Colonic mucosa (tissue), 4 donors: Measurements from ENCODE around the gene PPFIA2. TPM values are rescaled to one million over a fixed set of nuclear protein-coding genes. Genes with fewer than 3 reads are reported as not detected.

Experiments
- DNase-seq: peaks from one replicate; pipeline ENCODE4 v3.0.0-alpha.2; 2020
- H3K27ac ChIP-seq: fragments of 200-600 bp; one replicate; pipeline ENCODE4 v1.8.0; 2021
- H3K27me3 ChIP-seq: fragments of 200-600 bp; one replicate; pipeline ENCODE4 v1.8.0; 2021
- H3K36me3 ChIP-seq: fragments of 200-600 bp; one replicate; pipeline ENCODE4 v1.8.0; 2021
- H3K4me1 ChIP-seq: fragments of 200-600 bp; one replicate; pipeline ENCODE4 v1.8.0; 2021; ENCODE audit warnings: mild to moderate bottlenecking
- H3K4me3 ChIP-seq: fragments of 200-600 bp; one replicate; pipeline ENCODE4 v1.8.0; 2021
- H3K9ac ChIP-seq, 2 donors: one replicate each; pipeline ENCODE4 v1.7.0; 2013; ENCODE audit warnings: control low read depth in 2 of 2, low read depth in 2 of 2, low read length in 2 of 2
- H3K9me3 ChIP-seq: fragments of 200-600 bp; one replicate; pipeline ENCODE4 v1.8.0; 2021
- intact Hi-C: fragments of 100-400 bp; cut with DNase I; formaldehyde crosslinking; loops from one replicate; pipeline ENCODE4 v1.14.1; 2022
- total RNA-seq, 2 donors: library from RNA; stranded (reverse); fragmentation: NEBNext Ultra II Directional in 1 of 2; extraction: Animal tissue kit (Norgen Biotek cat#: 25700) in 1 of 2; gene quantifications; one replicate each; pipeline ENCODE4 v1.2.1, GENCODE V29; 2021
- TF ChIP-seq, protein P1 (sequence below): fragments of 200-600 bp; IDR thresholded peaks from one replicate; pipeline ENCODE4 v1.8.0; 2022; ENCODE audit warnings: antibody characterized with exemption, mild to moderate bottlenecking
- donor health status: healthy.
- donor health status: DM: no; HTN: no; CAD: no.
- donor health status: DM: no; HTN: no; CAD: no.

Gene PPFIA2
- total RNA-seq, 2 donors from 2014 or later: 0.49 to 2.2 TPM

DNA sequence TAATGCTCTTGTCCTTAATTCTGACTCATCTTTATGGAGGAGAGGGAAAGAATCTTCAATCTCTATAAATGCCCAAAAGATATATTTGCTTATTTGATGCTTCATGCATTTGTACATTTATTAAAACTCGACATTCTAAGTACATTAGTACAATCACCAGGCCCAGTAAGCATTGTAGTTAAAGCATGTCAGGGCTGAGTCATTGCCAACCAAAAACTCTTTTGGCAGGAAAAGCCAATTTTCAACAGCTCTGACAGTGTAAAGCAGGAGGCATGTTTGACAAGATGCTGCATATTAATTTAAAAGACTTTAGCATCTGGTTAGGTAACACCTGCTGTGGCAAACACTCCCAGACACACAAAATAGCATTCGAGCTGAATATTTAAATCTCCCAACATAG, 290.9 kb downstream of the PPFIA2 start:
- Histone ChIP-seq H3K27ac (no peak overlapping the region), H3K27me3 (no peaks in the 10 kb centered on the region), H3K9ac (no peak overlapping the region), H3K4me3 (no peak overlapping the region), H3K36me3 (no peaks in the 10 kb centered on the region), H3K4me1 (no peaks in the 10 kb centered on the region), H3K9me3 (no peaks in the 10 kb centered on the region)
- TF ChIP-seq, protein P1, sequence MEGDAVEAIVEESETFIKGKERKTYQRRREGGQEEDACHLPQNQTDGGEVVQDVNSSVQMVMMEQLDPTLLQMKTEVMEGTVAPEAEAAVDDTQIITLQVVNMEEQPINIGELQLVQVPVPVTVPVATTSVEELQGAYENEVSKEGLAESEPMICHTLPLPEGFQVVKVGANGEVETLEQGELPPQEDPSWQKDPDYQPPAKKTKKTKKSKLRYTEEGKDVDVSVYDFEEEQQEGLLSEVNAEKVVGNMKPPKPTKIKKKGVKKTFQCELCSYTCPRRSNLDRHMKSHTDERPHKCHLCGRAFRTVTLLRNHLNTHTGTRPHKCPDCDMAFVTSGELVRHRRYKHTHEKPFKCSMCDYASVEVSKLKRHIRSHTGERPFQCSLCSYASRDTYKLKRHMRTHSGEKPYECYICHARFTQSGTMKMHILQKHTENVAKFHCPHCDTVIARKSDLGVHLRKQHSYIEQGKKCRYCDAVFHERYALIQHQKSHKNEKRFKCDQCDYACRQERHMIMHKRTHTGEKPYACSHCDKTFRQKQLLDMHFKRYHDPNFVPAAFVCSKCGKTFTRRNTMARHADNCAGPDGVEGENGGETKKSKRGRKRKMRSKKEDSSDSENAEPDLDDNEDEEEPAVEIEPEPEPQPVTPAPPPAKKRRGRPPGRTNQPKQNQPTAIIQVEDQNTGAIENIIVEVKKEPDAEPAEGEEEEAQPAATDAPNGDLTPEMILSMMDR: no peak
- intact Hi-C loops: no loop called here
- no peak for DNase-seq

DNA sequence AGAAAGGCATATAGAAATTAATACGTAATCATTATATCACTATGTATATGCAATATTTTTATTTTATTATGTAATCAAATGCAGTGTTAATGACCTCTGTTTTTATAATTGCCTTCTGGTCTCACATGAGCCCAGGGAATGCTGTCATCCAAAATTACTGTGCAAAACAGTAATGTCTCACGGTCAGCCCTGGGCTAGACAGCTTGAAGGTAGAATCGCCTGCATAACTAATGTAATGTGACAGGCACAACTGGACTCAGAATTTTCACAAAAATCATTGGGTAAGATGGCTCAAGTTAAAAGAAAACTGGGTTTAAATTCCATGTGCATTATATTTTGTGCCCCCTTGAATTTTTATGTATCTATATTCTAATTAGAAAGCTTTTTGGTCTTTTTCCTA, 293.3 kb downstream of the PPFIA2 start:
- Histone ChIP-seq H3K9ac (no peak overlapping the region), H3K27ac (no peak overlapping the region), H3K27me3 (no peaks in the 10 kb centered on the region), H3K4me3 (no peak overlapping the region), H3K36me3 (no peaks in the 10 kb centered on the region), H3K9me3 (no peaks in the 10 kb centered on the region), H3K4me1 (no peaks in the 10 kb centered on the region)
- intact Hi-C loops: no loop called here
- DNase-seq: no peak
- TF ChIP-seq, protein P1: no peak

DNA sequence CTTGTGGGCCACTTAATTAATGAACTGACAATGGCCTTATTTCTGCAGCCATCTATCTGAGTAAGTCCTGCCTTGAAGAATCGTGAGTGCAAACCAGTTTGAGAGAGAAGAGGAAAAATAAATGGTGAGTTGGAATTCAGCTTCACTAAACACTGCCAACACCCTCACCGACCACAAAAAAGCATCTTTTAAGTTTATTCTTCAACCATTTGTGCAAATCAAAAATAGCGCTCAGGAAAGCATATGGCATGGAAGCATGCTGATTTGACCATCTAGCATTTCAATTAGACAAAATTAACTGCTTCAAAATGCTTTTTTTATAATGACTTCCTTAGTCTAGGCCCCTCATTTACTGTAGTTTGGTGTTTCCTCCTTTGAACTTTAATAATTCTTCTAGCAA, 294.0 kb downstream of the PPFIA2 start:
- TF ChIP-seq, protein P1: no peak
- no peaks in the 10 kb centered on the region for H3K36me3 ChIP-seq
- no peak for DNase-seq
- H3K9me3 ChIP-seq: no peaks in the 10 kb centered on the region
- no peak overlapping the region for H3K27ac ChIP-seq
- no peaks in the 10 kb centered on the region for H3K27me3 ChIP-seq
- H3K9ac ChIP-seq: no peak overlapping the region
- intact Hi-C loops: no loop called here
- no peak overlapping the region for H3K4me3 ChIP-seq
- H3K4me1 ChIP-seq: no peaks in the 10 kb centered on the region

DNA sequence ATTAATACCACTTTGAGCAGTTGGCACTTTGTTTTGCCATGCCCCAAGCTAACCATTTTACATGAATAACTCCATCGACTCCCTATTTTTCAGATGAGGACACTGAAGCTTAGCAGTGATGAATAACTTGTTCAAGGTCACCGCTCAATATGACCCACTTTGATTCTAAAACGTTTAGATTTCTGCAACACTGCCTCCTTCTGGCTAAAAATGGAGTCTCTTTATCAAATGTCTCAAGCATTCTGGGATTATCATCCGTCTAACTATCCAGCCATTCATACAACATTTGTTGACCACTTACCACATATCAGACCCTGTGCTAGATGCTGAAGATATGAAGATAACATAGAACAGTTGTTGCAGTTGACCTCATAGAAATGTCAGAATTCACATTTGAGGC, 298.0 kb downstream of the PPFIA2 start:
- DNase-seq: no peak
- TF ChIP-seq, protein P1: no peak

DNA sequence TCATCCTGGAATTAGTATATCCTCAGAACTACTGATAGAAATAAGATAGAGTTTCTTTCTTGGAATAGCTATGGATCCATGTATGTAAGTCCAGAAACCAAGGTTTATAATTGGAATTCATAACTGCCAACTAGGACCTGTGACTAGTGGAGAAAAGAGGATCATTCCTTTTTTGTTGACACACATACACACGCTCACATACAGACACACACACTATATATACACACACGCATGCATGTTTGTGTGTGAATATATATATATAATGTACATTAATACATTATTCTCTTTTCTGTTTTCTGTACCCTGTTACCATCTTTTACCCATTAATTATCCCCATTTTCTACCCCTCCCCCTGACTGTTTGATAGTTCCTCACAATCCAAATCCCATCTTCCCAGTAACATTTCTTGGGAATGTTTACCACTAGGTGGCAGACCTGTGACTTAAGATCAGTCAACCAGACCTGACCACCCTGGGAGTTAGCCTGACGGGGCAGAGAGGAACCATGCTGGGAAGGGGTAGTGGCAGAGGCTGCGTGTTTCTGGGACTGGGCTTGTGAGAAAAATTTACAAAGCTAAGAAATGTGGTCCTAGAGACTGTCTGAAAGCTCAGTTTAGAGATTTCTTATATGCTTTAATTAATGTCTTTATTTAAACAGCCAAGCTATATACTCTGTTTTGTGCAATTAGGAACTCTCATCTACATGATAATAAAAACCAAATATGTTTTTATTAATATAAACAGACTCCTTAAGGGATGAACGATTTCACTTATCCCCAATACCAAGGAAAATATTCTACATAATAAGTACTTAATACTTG, 308.0 kb downstream of the PPFIA2 start:
- Histone ChIP-seq H3K27me3 (no peaks in the 10 kb centered on the region), H3K27ac (no peak overlapping the region), H3K4me3 (no peak overlapping the region), H3K9me3 (no peaks in the 10 kb centered on the region), H3K36me3 (no peaks in the 10 kb centered on the region), H3K9ac (no peak overlapping the region), H3K4me1 (no peaks in the 10 kb centered on the region)
- intact Hi-C loops: no loop called here
- TF ChIP-seq, protein P1: peak; percentile 48
- DNase-seq: peak; percentile 32

More for the DNA sequence above, 298.0 kb downstream of the PPFIA2 start:
- H3K4me1 ChIP-seq: no peaks in the 10 kb centered on the region
- H3K9me3 ChIP-seq: no peaks in the 10 kb centered on the region
- H3K9ac ChIP-seq: no peak overlapping the region
- no peak overlapping the region for H3K4me3 ChIP-seq
- no peaks in the 10 kb centered on the region for H3K36me3 ChIP-seq
- no peaks in the 10 kb centered on the region for H3K27me3 ChIP-seq
- intact Hi-C loops: no loop called here
- H3K27ac ChIP-seq: no peak overlapping the region
